HG03097 (cell line): ENCODE data around the gene GPC6.

Experiments used
- ATAC-seq: cut with Tn5 transposase; IDR thresholded peaks from one replicate; pipeline ENCODE4 v1.9.1; 2021; ENCODE audit not compliant: unreplicated experiment, low FRiP score

GPC6 gene

GRCh38 chr13:93948162-93948922 is 721.7 kb downstream of the GPC6 start:
- no peak for ATAC-seq

DNA sequence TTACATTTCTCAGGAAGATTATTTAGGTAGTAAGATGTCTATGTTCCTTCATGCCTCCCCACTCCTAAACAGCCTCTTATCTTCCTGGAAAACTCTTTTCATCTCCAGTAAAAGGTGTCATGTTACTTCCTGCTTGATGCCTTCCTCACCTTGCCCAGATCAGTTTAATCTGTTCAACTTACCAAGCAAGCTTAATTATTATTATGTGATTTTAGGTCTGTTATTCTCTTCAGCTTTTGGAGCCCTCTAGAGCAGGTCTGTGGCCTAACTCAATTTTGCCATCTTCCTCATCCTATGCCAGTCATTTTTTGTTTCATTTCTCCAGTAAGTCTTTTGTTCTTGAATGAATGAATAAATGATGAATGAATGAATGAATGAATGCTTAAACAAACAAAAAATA is 724.5 kb downstream of the GPC6 start:
- ATAC-seq, result no peak

- ATAC-seq, result no peak
Measured at GRCh38 chr13:93951951-93952350, 725.3 kb downstream of the GPC6 start.

GRCh38 chr13:93953841-93954240 is 727.2 kb downstream of the GPC6 start:
- ATAC-seq, result no peak

DNA sequence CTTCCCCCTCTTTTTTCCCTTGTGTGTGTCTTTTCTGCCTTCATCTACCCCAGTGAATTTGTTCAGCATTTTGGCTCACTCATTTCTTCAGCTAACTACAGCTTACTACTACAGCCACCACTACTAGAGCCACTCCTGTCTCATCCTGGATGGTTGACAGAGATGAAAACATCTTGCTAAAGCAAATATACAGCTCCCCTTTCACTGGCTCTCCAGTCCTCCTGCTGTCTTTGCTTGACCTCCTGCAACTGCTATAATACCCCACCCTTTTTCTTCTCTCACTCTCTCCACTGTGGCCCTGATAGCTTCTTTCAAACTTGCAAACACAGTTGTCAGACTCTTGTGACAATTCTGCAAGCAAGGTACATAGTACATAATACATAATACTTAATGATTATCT is 729.3 kb downstream of the GPC6 start:
- no peak for ATAC-seq

- no peak for ATAC-seq
Measured at GRCh38 chr13:93956426-93956825, 729.8 kb downstream of the GPC6 start.

- no peak for ATAC-seq
Measured at GRCh38 chr13:93957371-93957770, 730.8 kb downstream of the GPC6 start.

GRCh38 chr13:93959796-93960533 is 733.4 kb downstream of the GPC6 start:
- ATAC-seq, result no peak

GRCh38 chr13:93963266-93964145 is 736.9 kb downstream of the GPC6 start:
- no peak for ATAC-seq

GRCh38 chr13:93964146-93964512 is 737.5 kb downstream of the GPC6 start:
- ATAC-seq, result no peak

- ATAC-seq, result no peak
Measured at GRCh38 chr13:93965587-93965986, 739.0 kb downstream of the GPC6 start.

- no peak for ATAC-seq
Measured at GRCh38 chr13:93966267-93966936, 739.8 kb downstream of the GPC6 start.

GRCh38 chr13:93967286-93967685 is 740.7 kb downstream of the GPC6 start:
- no peak for ATAC-seq

DNA sequence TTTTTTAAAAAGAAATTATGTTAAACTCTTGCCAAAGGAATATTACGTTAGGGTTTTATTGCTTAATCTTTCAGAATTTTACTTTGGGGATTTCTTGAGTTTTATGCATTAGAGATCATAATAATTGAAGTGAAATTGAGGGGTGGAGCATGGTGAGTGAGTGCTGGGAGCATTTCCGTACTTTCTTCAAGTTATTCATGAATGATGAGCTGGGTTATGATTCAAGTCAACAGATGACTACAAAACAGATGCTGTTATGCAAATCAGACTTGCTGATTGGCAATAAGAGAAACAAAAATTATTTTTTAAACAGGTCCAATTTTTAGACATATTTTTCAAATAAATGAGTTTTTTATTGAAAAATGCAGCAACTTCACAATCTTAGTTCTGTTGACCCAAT is 748.6 kb downstream of the GPC6 start:
- ATAC-seq, result no peak

- no peak for ATAC-seq
Measured at GRCh38 chr13:93976528-93976927, 749.9 kb downstream of the GPC6 start.

DNA sequence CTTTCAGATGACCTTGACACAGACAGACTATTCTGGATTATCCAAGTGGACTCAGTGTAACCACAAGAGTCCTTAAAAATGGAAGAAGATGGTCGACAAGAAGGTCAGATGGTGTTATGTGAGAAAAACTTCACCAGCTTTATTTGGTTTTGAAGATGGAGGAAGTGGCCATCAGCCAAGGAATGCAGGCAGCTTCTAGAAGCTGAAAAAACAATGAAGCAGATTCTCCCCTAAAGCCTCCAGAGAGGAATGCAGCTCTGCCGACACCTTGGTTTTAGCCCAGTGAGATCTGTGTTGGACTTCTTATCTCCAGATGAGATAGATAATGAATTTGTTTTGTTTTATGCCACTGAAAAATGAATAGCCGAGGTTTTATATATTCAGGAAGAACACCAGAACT is 751.4 kb downstream of the GPC6 start:
- no peak for ATAC-seq

DNA sequence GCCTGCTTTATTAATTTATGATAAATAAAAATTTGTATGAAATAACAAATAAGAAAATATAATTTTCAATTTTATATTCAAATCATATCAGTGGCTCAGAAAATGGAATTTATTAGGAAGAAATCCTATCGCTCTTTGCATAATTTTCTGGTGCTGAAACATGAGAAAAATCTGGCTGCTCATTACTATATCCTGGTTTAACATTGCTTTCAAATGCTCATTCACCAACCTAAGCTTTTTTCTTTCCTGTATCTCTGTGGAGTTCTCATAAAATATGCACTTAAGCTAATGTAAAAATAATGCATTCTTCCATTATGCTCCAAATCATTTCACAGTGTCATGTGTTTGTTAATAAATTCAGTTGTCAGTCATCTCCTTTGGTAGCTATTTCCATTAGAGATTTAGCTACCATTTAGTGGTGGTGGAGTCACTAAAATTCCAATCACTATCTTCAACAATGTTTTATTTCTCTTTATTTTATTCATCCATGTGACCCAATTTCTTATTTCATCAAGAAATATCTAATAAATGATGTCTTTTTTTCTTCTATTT is 754.9 kb downstream of the GPC6 start:
- no peak for ATAC-seq

DNA sequence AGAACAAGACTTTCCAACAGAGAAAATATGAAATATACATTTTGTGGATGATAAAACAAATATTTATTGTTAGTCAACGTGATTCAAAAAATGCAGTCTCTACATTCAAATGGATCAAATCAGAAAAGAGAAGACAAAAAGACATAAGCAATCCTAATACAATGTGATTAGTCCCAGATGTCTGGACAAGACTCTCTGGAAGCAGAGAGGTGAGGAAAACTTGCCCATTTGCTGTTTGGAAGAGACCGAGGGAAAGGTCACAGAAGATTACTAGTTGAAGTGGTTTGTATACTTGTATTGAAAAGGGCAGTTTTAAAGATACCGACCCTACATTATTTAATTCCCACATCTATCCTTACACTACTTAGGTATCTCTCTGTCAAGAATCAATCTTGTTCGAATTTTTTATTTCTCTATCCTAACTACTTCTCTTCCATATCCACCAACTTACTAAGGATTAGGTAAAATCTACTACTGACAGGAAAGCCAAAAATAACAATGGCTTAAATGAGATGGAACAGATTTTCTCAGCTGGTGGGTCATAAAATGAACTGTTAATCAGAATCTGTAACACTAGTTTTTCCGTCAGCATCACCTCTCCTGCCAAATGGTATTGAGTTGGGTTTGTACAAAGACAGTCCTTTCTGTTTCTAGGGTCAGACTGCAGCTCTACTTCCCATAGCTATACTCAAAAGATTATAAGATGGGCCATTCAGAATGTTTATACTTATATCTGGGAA is 755.7 kb downstream of the GPC6 start:
- ATAC-seq, result no peak

DNA sequence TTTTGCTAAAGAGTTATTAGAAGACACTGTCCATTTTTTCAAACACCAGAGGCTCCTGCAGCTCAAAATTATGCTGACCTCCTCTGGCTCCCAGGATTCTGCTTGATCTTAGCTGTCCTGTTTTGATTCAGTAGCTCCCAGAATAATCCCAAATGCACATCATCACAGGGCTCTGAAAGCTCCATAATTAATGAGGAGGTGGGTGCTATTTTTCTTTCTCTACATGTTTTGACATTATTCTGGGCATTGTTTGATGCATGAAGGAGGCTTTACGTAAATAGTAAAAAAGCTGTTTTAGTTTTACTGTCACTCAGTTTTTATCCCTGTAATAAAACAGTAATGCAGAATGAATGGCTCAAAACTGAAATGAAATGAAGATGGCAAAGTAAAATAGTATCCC is 757.4 kb downstream of the GPC6 start:
- ATAC-seq, result no peak

DNA sequence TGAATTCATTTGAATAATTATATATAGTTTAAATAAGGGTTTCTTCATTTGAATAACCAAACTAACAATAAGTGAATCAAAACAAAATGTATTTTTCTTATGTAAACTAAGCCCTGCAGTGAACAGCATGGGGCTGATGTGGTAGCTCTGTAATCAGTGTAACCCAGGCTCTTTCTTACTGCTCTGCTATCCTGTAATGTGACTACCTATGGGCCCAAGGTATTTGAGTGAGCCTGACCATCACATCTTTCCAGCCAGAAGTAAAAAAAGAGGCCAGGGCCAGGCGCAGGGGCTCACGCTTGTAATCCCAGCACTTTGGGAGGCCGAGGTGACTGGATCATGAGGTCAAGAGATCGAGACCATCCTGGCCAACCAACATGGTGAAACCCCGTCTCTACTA is 758.3 kb downstream of the GPC6 start:
- ATAC-seq, result no peak
